GM10248 (cell line): ENCODE measurements around the gene TSPAN31.
"Not testable (repeated sequence)": the region's sequence is repeated elsewhere in the genome, so short reads cannot be mapped to it uniquely, and the experiment has no call there.

Source experiments
- CTCF ChIA-PET: fragments of 300-600 bp; sonication (Branson Sonifier 250); formaldehyde crosslinking; extraction: SDS; loops from one replicate; lab custom pipeline; 2021; ENCODE audit warnings: antibody characterized with exemption; lab: Yijun Ruan, JAX
- POLR2A ChIA-PET: fragments of 350-650 bp; sonication (Branson Sonifier 250); formaldehyde crosslinking; extraction: SDS; loops from one replicate; lab custom pipeline; 2020; ENCODE audit warnings: antibody characterized with exemption; lab: Yijun Ruan, JAX
- DNase-seq: peaks from one replicate; pipeline ENCODE4 v3.0.0; 2012; ENCODE audit errors: extremely low spot score
- CTCF ChIP-seq: IDR thresholded peaks from 2 replicates; pipeline ENCODE4 v1.5.1; 2012; ENCODE audit warnings: mild to moderate bottlenecking, low read depth; ENCODE audit errors: extremely low read depth, missing control alignments, control extremely low read depth

TSPAN31 gene

GRCh38 chr12:57769594-57769993 lies 24.8 kb downstream of the TSPAN31 start:
- ChIA-PET POLR2A (interaction anchor here (0.6 kb wide), 1 partner anchor 25 kb away, joined by 3 read pairs; the partner anchor contains the start of gene TSPAN31), CTCF (interaction anchor here (2.8 to 4.7 kb wide), 2 partner anchors 13 kb away, joined by 9 to 61 read pairs; partner anchors contain the start of gene TSFM)
- no peak for DNase-seq
- TF ChIP-seq CTCF: no peak

- ChIA-PET CTCF (interaction anchor here (2.6 to 2.8 kb wide), 2 partner anchors 12 to 14 kb away, joined by 9 to 20 read pairs; partner anchors contain the start of gene TSFM), POLR2A (no interaction called here)
- no peak for DNase-seq
- no peak for TF ChIP-seq CTCF
Observed at GRCh38 chr12:57770734-57771133, 25.9 kb downstream of the TSPAN31 start.

- TF ChIP-seq CTCF: no peak
- peak; percentile 87 for DNase-seq
- CTCF ChIA-PET: interaction anchor here (2.6 to 4.1 kb wide), 3 partner anchors 11 to 15 kb away, joined by 9 to 39 read pairs (median 20); partner anchors contain the start of gene TSFM
- POLR2A ChIA-PET: interaction anchor here (0.9 kb wide), 1 partner anchor 11 kb away, joined by 3 read pairs; the partner anchor contains the start of gene TSFM
Observed at GRCh38 chr12:57771236-57771872, 26.5 kb downstream of the TSPAN31 start.

- no peak for TF ChIP-seq CTCF
- CTCF ChIA-PET: interaction anchor here (0.8 to 4.1 kb wide), 5 partner anchors 11 to 47 kb away, joined by 3 to 39 read pairs (median 6); partner anchors contain the start of genes AVIL and TSFM
- peak; percentile 96 for DNase-seq
- POLR2A ChIA-PET: interaction anchor here (0.8 to 0.9 kb wide), 2 partner anchors 11 to 27 kb away, joined by 3 to 4 read pairs; partner anchors contain the start of genes TSFM and TSPAN31
Observed at GRCh38 chr12:57771873-57772428, 27.1 kb downstream of the TSPAN31 start, which contains the start of gene METTL1. METTL1 (minus strand) TSS chr12:57772105; CDS start chr12:57772083, 22 bp downstream.

GRCh38 chr12:57772429-57773322 lies 27.8 kb downstream of the TSPAN31 start, which contains the start of gene EEF1AKMT3:
EEF1AKMT3 (plus strand) TSS chr12:57772614; CDS start chr12:57772725, 111 bp downstream.
- POLR2A ChIA-PET: interaction anchor here (0.8 to 0.9 kb wide), 2 partner anchors 10 to 28 kb away, joined by 3 to 4 read pairs; partner anchors contain the start of genes TSFM and TSPAN31
- DNase-seq: peak; percentile 57
- CTCF ChIA-PET: interaction anchor here (0.8 to 4.1 kb wide), 5 partner anchors 10 to 46 kb away, joined by 3 to 39 read pairs (median 6); partner anchors contain the start of genes AVIL and TSFM
- no peak for TF ChIP-seq CTCF

GRCh38 chr12:57774634-57775033 lies 29.8 kb downstream of the TSPAN31 start:
- CTCF ChIA-PET: interaction anchor here (0.8 to 4.1 kb wide), 4 partner anchors 8 to 23 kb away, joined by 3 to 39 read pairs (median 11); partner anchors contain the start of gene TSFM
- POLR2A ChIA-PET: not testable (repeated sequence)

More at GRCh38 chr12:57774634-57775033, 29.8 kb downstream of the TSPAN31 start:
- not testable (repeated sequence) for DNase-seq
